ENCODE measurements around the gene TMEM217.
"Not testable (repeated sequence)": the region's sequence is repeated elsewhere in the genome, so short reads cannot be mapped to it uniquely, and the experiment has no call there.

Gene TMEM217

GRCh38 chr6:37257634-37258404, at the start of gene TMEM217, which contains the start of gene TBC1D22B:
Gene TMEM217, minus strand, starts transcription at chr6:37258144. Its CDS starts 39,114 bp downstream, at chr6:37219030.
Gene TBC1D22B, plus strand, starts transcription at chr6:37257772. Its CDS starts 146 bp downstream, at chr6:37257918.
- peak; percentile 80 for DNase-seq

- DNase-seq: not testable (repeated sequence)
Observed at GRCh38 chr6:37307484-37307883, 49.5 kb upstream of the TMEM217 start.

GRCh38 chr6:37306624-37307222, 48.8 kb upstream of the TMEM217 start:
- no peak for DNase-seq

GRCh38 chr6:37305841-37306425, 48.0 kb upstream of the TMEM217 start:
- no peak for DNase-seq

- DNase-seq: no peak
Observed at GRCh38 chr6:37304766-37305165, 46.8 kb upstream of the TMEM217 start.

- DNase-seq: no peak
Observed at GRCh38 chr6:37303891-37304503, 46.1 kb upstream of the TMEM217 start.

GRCh38 chr6:37303091-37303660, 45.2 kb upstream of the TMEM217 start:
- DNase-seq: no peak

GRCh38 chr6:37302086-37302686, 44.2 kb upstream of the TMEM217 start:
- DNase-seq: no peak

GRCh38 chr6:37299990-37300389, 42.0 kb upstream of the TMEM217 start:
- DNase-seq: no peak

- no peak for DNase-seq
Observed at GRCh38 chr6:37298958-37299357, 41.0 kb upstream of the TMEM217 start.

GRCh38 chr6:37297637-37298036, 39.7 kb upstream of the TMEM217 start:
- not testable (repeated sequence) for DNase-seq

GRCh38 chr6:37293426-37293825, 35.5 kb upstream of the TMEM217 start:
- no peak for DNase-seq

GRCh38 chr6:37289931-37290330, 32.0 kb upstream of the TMEM217 start:
- DNase-seq: no peak

- DNase-seq: no peak
Observed at GRCh38 chr6:37288247-37288646, 30.3 kb upstream of the TMEM217 start.

- DNase-seq: no peak
Observed at GRCh38 chr6:37287519-37288157, 29.7 kb upstream of the TMEM217 start.

- DNase-seq: no peak
Observed at GRCh38 chr6:37285861-37286311, 27.9 kb upstream of the TMEM217 start.

- DNase-seq: no peak
Observed at GRCh38 chr6:37284781-37285180, 26.8 kb upstream of the TMEM217 start.

GRCh38 chr6:37283671-37284151, 25.8 kb upstream of the TMEM217 start:
- no peak for DNase-seq

GRCh38 chr6:37283268-37283667, 25.3 kb upstream of the TMEM217 start:
- no peak for DNase-seq

GRCh38 chr6:37282371-37282770, 24.4 kb upstream of the TMEM217 start:
- no peak for DNase-seq

GRCh38 chr6:37280162-37280887, 22.4 kb upstream of the TMEM217 start:
- DNase-seq: no peak

Data from NCI-H1092 (cell line).